ENCODE results near the gene GYPA.

Gene GYPA

GRCh38 chr4:144171697-144172096, 31.2 kb upstream of the GYPA start:
- Histone ChIP-seq H2AFZ (ENCODE audit: low read length) (no peak overlapping the region), H3K4me3 (ENCODE audit: low read length, poor library complexity, severe bottlenecking) (no peak overlapping the region), H3K27me3 (ENCODE audit: insufficient read depth, low read length, poor library complexity, severe bottlenecking) (no peaks in the 10 kb centered on the region), H3K79me2 (ENCODE audit: insufficient read depth, low read length) (no peaks in the 10 kb centered on the region), H4K20me1 (ENCODE audit: insufficient read depth, low read length, poor library complexity, severe bottlenecking) (no peaks in the 10 kb centered on the region), H3F3A (ENCODE audit: low read depth) (no peaks in the 10 kb centered on the region), H3K36me3 (ENCODE audit: insufficient read depth, low read length) (no peaks in the 10 kb centered on the region), H3K9me3 (ENCODE audit: insufficient read depth, low read depth, low read length) (no peaks in the 10 kb centered on the region), H3K9me2 (replicated peaks; ENCODE audit: low read depth, low read length) (no peaks in the 10 kb centered on the region), H3K4me2 (ENCODE audit: low read depth, low read length, poor library complexity, severe bottlenecking) (no peak overlapping the region), H3K4me1 (ENCODE audit: insufficient read depth, low read length, poor library complexity, severe bottlenecking) (peaks cover 6% of the 10 kb centered on the region), H3K9ac (ENCODE audit: low read depth, low read length, poor library complexity, severe bottlenecking) (no peak overlapping the region)
- TF ChIP-seq CTCF (conservative IDR thresholded peaks at IDR 0.05; ENCODE audit: low read length), result no peak
- TF ChIP-seq EZH2phosphoT487 (IDR thresholded peaks at IDR 0.05; ENCODE audit: borderline replicate concordance), result no peak

DNA sequence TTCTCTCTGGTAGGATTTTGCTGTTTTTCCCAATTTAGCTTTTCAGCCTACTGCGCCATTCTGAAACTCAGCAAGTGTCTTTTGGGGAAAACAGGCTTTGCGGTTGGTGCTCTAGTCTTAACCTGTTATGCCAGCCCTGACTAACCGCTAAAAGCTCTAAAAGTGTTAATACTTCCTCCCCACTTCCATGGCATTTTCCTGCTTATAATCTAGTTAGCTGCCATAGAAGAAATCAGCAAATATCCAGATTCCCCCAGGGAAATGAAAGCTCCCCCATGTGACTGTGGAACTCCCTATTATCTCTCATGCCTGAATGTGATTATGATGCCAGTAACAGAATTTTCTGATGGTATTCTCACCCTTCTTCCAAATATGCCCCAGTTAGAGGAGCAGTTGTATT, 28.7 kb upstream of the GYPA start:
- no peaks in the 10 kb centered on the region for H3K36me3 ChIP-seq (ENCODE audit: insufficient read depth, low read length)
- H3K9me3 ChIP-seq (ENCODE audit: insufficient read depth, low read depth, low read length), result 0 out of 2 replicates have a peak, but pooled peaks cover 5% of the 10 kb centered on the region
- no peak for TF ChIP-seq EZH2phosphoT487 (IDR thresholded peaks at IDR 0.05; ENCODE audit: borderline replicate concordance)
- TF ChIP-seq CTCF (conservative IDR thresholded peaks at IDR 0.05; ENCODE audit: low read length), result no peak
- no peaks in the 10 kb centered on the region for H4K20me1 ChIP-seq (ENCODE audit: insufficient read depth, low read length, poor library complexity, severe bottlenecking)
- no peak overlapping the region for H3K4me3 ChIP-seq (ENCODE audit: low read length, poor library complexity, severe bottlenecking)
- H3K27me3 ChIP-seq (ENCODE audit: insufficient read depth, low read length, poor library complexity, severe bottlenecking), result no peaks in the 10 kb centered on the region
- no peak overlapping the region for H3K4me2 ChIP-seq (ENCODE audit: low read depth, low read length, poor library complexity, severe bottlenecking)
- no peaks in the 10 kb centered on the region for H3F3A ChIP-seq (ENCODE audit: low read depth)
- H3K79me2 ChIP-seq (ENCODE audit: insufficient read depth, low read length), result no peaks in the 10 kb centered on the region
- no peak overlapping the region for H2AFZ ChIP-seq (ENCODE audit: low read length)
- no peaks in the 10 kb centered on the region for H3K4me1 ChIP-seq (ENCODE audit: insufficient read depth, low read length, poor library complexity, severe bottlenecking)
- no peaks in the 10 kb centered on the region for H3K9me2 ChIP-seq (replicated peaks; ENCODE audit: low read depth, low read length)
- H3K9ac ChIP-seq (ENCODE audit: low read depth, low read length, poor library complexity, severe bottlenecking), result no peak overlapping the region

GRCh38 chr4:144154044-144154443, 13.5 kb upstream of the GYPA start:
- no peak for TF ChIP-seq CTCF (conservative IDR thresholded peaks at IDR 0.05; ENCODE audit: low read length)
- TF ChIP-seq EZH2phosphoT487 (IDR thresholded peaks at IDR 0.05; ENCODE audit: borderline replicate concordance), result no peak
- Histone ChIP-seq H3K9ac (ENCODE audit: low read depth, low read length, poor library complexity, severe bottlenecking) (no peak overlapping the region), H3K9me3 (ENCODE audit: insufficient read depth, low read depth, low read length) (no peaks in the 10 kb centered on the region), H3K79me2 (ENCODE audit: insufficient read depth, low read length) (no peaks in the 10 kb centered on the region), H3K27me3 (ENCODE audit: insufficient read depth, low read length, poor library complexity, severe bottlenecking) (no peaks in the 10 kb centered on the region), H3K36me3 (ENCODE audit: insufficient read depth, low read length) (no peaks in the 10 kb centered on the region), H3K4me2 (ENCODE audit: low read depth, low read length, poor library complexity, severe bottlenecking) (no peak overlapping the region), H3K9me2 (replicated peaks; ENCODE audit: low read depth, low read length) (no peaks in the 10 kb centered on the region), H2AFZ (ENCODE audit: low read length) (no peak overlapping the region), H3K4me3 (ENCODE audit: low read length, poor library complexity, severe bottlenecking) (no peak overlapping the region), H4K20me1 (ENCODE audit: insufficient read depth, low read length, poor library complexity, severe bottlenecking) (no peaks in the 10 kb centered on the region), H3F3A (ENCODE audit: low read depth) (no peaks in the 10 kb centered on the region), H3K4me1 (ENCODE audit: insufficient read depth, low read length, poor library complexity, severe bottlenecking) (no peaks in the 10 kb centered on the region)

Measured in Loucy (cell line).